Heart right ventricle (tissue), 16 donors: ENCODE results near the gene USP32. TPM values are rescaled to one million over a fixed set of nuclear protein-coding genes. Genes with fewer than 3 reads are reported as not detected.
"Not testable (repeated sequence)": the region's sequence is repeated elsewhere in the genome, so short reads cannot be mapped to it uniquely, and the experiment has no call there.

ENCODE experiments used
- ATAC-seq, 8 donors: fragments of 200-7000 bp; cut with Tn5 transposase; one replicate each; pipeline ENCODE4 v1.9.1; 2020; ENCODE audit warnings: mild to moderate bottlenecking in 8 of 8, moderate library complexity in 8 of 8, moderate number of reproducible peaks in 1 of 8
- DNase-seq, 2 donors: peaks; one replicate each; pipeline ENCODE4 v3.0.0-alpha.2; 2020
- H3K27ac ChIP-seq, 10 donors: fragments of 200-600 bp; sonication (generic) in 2 of 10; one replicate each; pipeline versions ENCODE4 v1.5.0 to v1.8.0; 2020 to 2022; ENCODE audit warnings: mild to moderate bottlenecking in 3 of 10
- H3K27me3 ChIP-seq, 7 donors: fragments of 200-600 bp; one replicate each; pipeline ENCODE4 v1.8.0; 2021 to 2022; ENCODE audit warnings: mild to moderate bottlenecking in 2 of 7
- H3K36me3 ChIP-seq, 9 donors: fragments of 200-600 bp; sonication (generic) in 1 of 9; one replicate each; pipeline versions ENCODE4 v1.5.0 to v1.8.0; 2020 to 2022; ENCODE audit warnings: mild to moderate bottlenecking in 2 of 9
- H3K4me1 ChIP-seq, 9 donors: fragments of 200-600 bp; sonication (generic) in 1 of 9; one replicate each; pipeline versions ENCODE4 v1.5.0 to v1.8.0; 2020 to 2022; ENCODE audit warnings: mild to moderate bottlenecking in 4 of 9
- H3K4me3 ChIP-seq, 10 donors: fragments of 200-600 bp; sonication (generic) in 2 of 10; one replicate each; pipeline versions ENCODE4 v1.5.0 to v1.8.0; 2020 to 2022; ENCODE audit warnings: mild to moderate bottlenecking in 7 of 10, moderate library complexity in 2 of 10
- H3K9me3 ChIP-seq, 11 donors: fragments of 200-600 bp in 10 of 11; sonication (generic) in 2 of 11; one replicate each; pipeline versions ENCODE4 v1.5.0 to v1.8.0; 2013 to 2022; ENCODE audit warnings: mild to moderate bottlenecking in 2 of 11, control low read depth in 1 of 11, moderate library complexity in 1 of 11
- WGBS, 2 donors: extraction: QIAGEN DNeasy Blood & Tissue Kit; methylation state at CpG; one replicate each; pipeline ENCODE4 v1.1.7; 2013; ENCODE audit warnings: inconsistent platforms in 1 of 2; 5-methylcytosine and 5-hydroxymethylcytosine counted together
- intact Hi-C, 10 donors: fragments of 100-400 bp; cut with DNase I; formaldehyde crosslinking; loops; one replicate each; pipeline versions ENCODE4 v1.11.1 to v1.14.2; 2022
- polyA plus RNA-seq, 2 donors: library from polyadenylated mRNA; stranded (reverse); fragments of 200-250 nt; gene quantifications; one replicate each; pipeline ENCODE4 v1.2.3, GENCODE V29; 2013
- total RNA-seq, 10 donors: library from RNA; stranded (reverse); fragmentation: NEBNext Ultra II Directional in 3 of 10; extraction: Animal tissue kit (Norgen Biotek cat#: 25700) in 3 of 10; gene quantifications; one replicate each; pipeline versions ENCODE4 v1.2.1 to v1.2.4, GENCODE V29; 2021 to 2023
- TF ChIP-seq, protein P1 (sequence below), 9 donors: fragments of 200-600 bp; sonication (generic) in 2 of 9; IDR thresholded peaks; one replicate each; pipeline versions ENCODE4 v1.5.0 to v1.8.0; 2021 to 2022; ENCODE audit warnings: antibody characterized with exemption in 9 of 9, mild to moderate bottlenecking in 5 of 9, moderate library complexity in 1 of 9
- donor health status: Arrhythmogenic right ventricular cardiomyopathy.
- donor health status: ischemic (EF 13 %, LVEDD 7.1; RV severe dilation, severe dysfunction).
- donor health status: healthy with polysubstance abuse.
- donor health status: DM: no; HTN: yes; CAD: no.
- donor health status: DM: no; HTN: no; CAD: no.
- donor health status: ischemic (EF 25% LVEDD 6.9; RV normal size, moderate dysfunction).
- donor health status: ischemic (EF 25% LVEDD 5.7; RV mildly dilated, moderate dysfunction).
- donor health status: healthy.
- donor health status: DM: yes; HTN: yes; CAD: no.
- donor health status: Ischemic cardiomyopathy.
- donor health status: ischemic (EF 35%, LVEDD 5.7; RV mildly dilated, moderate dysfunction).
- donor health status: nonischemic (EF 11% LVEDD 7.7; RV severe dilation, severe dysfunction).
- donor health status: DM: yes; HTN: yes; CAD: no.
- donor health status: PGD.
- donor health status: ischemic (EF 29% LVEDD 5.4; RV normal size, mild dysfunction).
- donor health status: nonischemic (EF 23%, LVEDD 6.1; RV moderate dilation, normal function).

The USP32 gene
- total and polyA plus RNA-seq, 12 donors, result 13.3 to 38.6 (median 29.3) TPM

DNA sequence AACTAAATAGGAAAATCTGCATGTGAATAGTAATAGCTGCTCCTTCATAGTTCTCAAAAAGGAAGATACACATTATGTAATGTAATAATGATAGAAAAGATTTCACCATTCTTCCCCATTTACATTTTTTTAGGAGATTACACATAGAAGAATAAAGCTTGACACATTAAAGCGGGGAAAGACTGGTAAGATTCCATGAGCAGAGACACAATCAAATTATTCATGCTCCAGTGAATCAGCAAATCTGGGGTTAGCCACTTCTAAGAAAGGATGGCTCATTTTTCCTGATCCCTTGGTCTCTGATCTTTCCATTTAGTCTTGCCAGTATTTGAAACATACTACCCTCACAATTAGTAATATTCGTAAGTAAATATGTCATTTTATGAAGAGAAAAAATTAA lies 160.2 kb downstream of the USP32 start:
- 91 to 97% methylated on average over 2 of the region's 2 CpGs for WGBS, 2 donors
- ATAC-seq (no peak), DNase-seq (no peak)
- H3K27ac ChIP-seq, result no peak overlapping the region
- H3K9me3 ChIP-seq, result no peaks in the 10 kb centered on the region
- no peak overlapping the region for H3K4me3 ChIP-seq
- no peaks in the 10 kb centered on the region for H3K4me1 ChIP-seq
- TF ChIP-seq, protein P1, sequence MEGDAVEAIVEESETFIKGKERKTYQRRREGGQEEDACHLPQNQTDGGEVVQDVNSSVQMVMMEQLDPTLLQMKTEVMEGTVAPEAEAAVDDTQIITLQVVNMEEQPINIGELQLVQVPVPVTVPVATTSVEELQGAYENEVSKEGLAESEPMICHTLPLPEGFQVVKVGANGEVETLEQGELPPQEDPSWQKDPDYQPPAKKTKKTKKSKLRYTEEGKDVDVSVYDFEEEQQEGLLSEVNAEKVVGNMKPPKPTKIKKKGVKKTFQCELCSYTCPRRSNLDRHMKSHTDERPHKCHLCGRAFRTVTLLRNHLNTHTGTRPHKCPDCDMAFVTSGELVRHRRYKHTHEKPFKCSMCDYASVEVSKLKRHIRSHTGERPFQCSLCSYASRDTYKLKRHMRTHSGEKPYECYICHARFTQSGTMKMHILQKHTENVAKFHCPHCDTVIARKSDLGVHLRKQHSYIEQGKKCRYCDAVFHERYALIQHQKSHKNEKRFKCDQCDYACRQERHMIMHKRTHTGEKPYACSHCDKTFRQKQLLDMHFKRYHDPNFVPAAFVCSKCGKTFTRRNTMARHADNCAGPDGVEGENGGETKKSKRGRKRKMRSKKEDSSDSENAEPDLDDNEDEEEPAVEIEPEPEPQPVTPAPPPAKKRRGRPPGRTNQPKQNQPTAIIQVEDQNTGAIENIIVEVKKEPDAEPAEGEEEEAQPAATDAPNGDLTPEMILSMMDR (IDR thresholded peaks at IDR 0.05), result no peak
- peaks cover 0 to 35% (median 9%) of the 10 kb centered on the region in 9 donors for H3K36me3 ChIP-seq
- H3K27me3 ChIP-seq, result no peaks in the 10 kb centered on the region
- intact Hi-C loops, result loop anchor here in 4 of 10 donors (5.0 to 10.0 kb wide), 2 partner anchors 203 to 206 kb away; no protein-coding TSS in a partner anchor

GRCh38 chr17:60231234-60231633 lies 160.7 kb downstream of the USP32 start:
- H3K4me1 ChIP-seq, result no peaks in the 10 kb centered on the region
- no peak overlapping the region for H3K4me3 ChIP-seq
- intact Hi-C loops, result loop anchor here in 4 of 10 donors (5.0 to 10.0 kb wide), 2 partner anchors 204 to 206 kb away; no protein-coding TSS in a partner anchor
- ATAC-seq (peak in 1 of 8 donors; percentile 58), DNase-seq (no peak)
- 83 to 90% methylated on average over 4 of the region's 4 CpGs for WGBS, 2 donors
- TF ChIP-seq, protein P1 (IDR thresholded peaks at IDR 0.05), result peak in 8 of 9 donors; percentile 6 to 51 (median 44)
- H3K27me3 ChIP-seq, result no peaks in the 10 kb centered on the region
- peaks cover 0 to 36% (median 9%) of the 10 kb centered on the region in 9 donors for H3K36me3 ChIP-seq
- no peaks in the 10 kb centered on the region for H3K9me3 ChIP-seq
- no peak overlapping the region for H3K27ac ChIP-seq

- intact Hi-C loops, result loop anchor here in 4 of 10 donors (5.0 to 10.0 kb wide), 2 partner anchors 204 to 207 kb away; no protein-coding TSS in a partner anchor
- no peaks in the 10 kb centered on the region for H3K9me3 ChIP-seq
- H3K27me3 ChIP-seq, result no peaks in the 10 kb centered on the region
- 92 to 97% methylated on average over 3 of the region's 3 CpGs for WGBS, 2 donors
- ATAC-seq, result no peak
- peaks cover 0 to 36% (median 12%) of the 10 kb centered on the region in 9 donors for H3K36me3 ChIP-seq
- DNase-seq, result no peak
- H3K27ac ChIP-seq, result no peak overlapping the region
- TF ChIP-seq, protein P1 (IDR thresholded peaks at IDR 0.05), result no peak
- H3K4me3 ChIP-seq, result no peak overlapping the region
- no peaks in the 10 kb centered on the region for H3K4me1 ChIP-seq
Observed at GRCh38 chr17:60230358-60230757, 161.6 kb downstream of the USP32 start.

DNA sequence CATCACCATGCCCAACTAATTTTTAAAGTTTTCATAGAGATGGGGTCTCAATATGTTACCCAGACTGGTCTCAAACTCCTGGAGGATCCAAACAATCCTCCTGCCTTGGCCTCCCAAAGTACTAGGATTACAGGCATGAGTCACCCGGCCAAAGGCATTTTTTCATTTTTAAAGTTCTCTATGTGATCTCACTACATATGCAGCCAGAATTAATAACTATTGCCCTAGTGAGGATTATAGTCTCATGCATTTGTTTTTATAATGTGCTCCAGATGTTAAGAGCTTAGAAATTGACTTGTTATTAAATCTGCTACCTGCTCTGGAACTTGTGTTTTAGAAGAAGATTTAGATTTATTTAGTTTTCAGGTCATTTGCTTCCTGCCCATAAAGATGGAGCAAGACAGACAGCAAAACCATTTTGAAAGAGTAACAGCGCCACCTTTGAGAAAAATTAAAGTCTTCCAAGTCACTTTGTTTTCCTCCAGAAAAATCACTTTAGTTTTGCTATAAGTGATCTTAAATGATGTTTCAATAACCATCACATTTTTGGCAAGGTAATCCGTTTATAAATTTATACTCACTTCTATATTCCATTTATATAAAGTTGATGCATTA lies 162.6 kb downstream of the USP32 start:
- intact Hi-C loops, result loop anchor here in 2 of 10 donors (10.0 kb wide), 1 partner anchor 206 kb away; no protein-coding TSS in a partner anchor
- peaks cover 0 to 36% (median 16%) of the 10 kb centered on the region in 9 donors for H3K36me3 ChIP-seq

GRCh38 chr17:60227276-60227675 lies 164.7 kb downstream of the USP32 start:
- H3K36me3 ChIP-seq, result peaks cover 0 to 46% (median 19%) of the 10 kb centered on the region in 9 donors
- not testable (repeated sequence) for DNase-seq, H3K9me3 ChIP-seq, H3K4me3 ChIP-seq, H3K27me3 ChIP-seq, ATAC-seq, H3K4me1 ChIP-seq, H3K27ac ChIP-seq
- WGBS, 2 donors, result 97 to 98% methylated on average over 8 of the region's 8 CpGs
- intact Hi-C loops, result loop anchor here in 2 of 10 donors (10.0 kb wide), 1 partner anchor 208 kb away; no protein-coding TSS in a partner anchor

More for the DNA sequence above, 162.6 kb downstream of the USP32 start:
- Histone ChIP-seq H3K4me3 (no peak overlapping the region), H3K9me3 (no peaks in the 10 kb centered on the region), H3K27me3 (no peaks in the 10 kb centered on the region), H3K27ac (no peak overlapping the region), H3K4me1 (no peaks in the 10 kb centered on the region)
- TF ChIP-seq, protein P1 (IDR thresholded peaks at IDR 0.05), result no peak
- DNase-seq, result no peak
- no peak for ATAC-seq
- 95 to 97% methylated on average over 3 of the region's 3 CpGs for WGBS, 2 donors
